Measurements from ENCODE around the gene CACNA1I. TPM values are rescaled to one million over a fixed set of nuclear protein-coding genes. Genes with fewer than 3 reads are reported as not detected.

Gene CACNA1I
- total and polyA plus RNA-seq, 2 of the 8 experiments (the other 6 are each of a cell fraction or from before 2014, with no cell fraction given), result 0.77 to 1.2 TPM

DNA sequence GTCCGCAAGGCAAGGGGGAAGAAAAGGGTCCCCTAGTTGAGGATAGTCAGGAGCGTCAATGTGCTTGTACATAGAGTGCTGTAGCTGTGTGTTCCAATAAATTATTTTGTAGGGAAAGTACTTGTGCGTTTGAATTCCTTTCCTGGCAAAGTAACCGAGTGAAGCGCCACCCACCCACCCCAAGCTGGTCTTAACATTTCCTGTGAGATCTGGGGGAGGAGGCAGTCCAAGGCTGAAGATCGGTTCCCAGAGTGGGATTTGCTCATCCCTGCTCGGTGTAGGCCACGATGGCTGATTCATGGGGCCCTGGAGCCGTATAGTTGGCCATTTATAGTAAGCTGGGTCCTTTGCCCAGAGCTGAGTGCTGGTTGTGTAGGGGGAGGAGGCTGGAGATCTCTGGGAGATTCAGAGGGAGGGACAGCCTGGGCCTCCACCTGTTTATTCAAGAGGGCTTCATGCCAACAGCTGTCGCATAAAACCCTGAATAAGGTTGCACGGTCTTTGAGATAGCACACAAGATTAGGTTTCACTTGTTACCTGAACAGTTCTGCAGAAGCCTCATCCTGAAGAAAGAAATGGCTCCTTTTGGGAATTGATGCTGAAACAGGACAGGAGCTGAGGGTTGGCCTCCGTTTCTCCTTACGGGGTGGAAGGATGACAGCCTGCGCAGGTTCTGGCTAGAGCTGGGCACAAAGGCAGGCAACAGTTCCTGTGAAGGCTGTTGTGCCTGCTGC lies 47.8 kb upstream of the CACNA1I start:
- Histone ChIP-seq H3K23me2 (ENCODE audit: low read depth, low read length) (peaks cover 12% of the 10 kb centered on the region), H4K20me1 (replicated peaks in 1 of 2; ENCODE audit: control insufficient read depth in 1 of 2, insufficient read depth in 2 of 2, low read length in 2 of 2) (peaks cover 36 to 39% of the 10 kb centered on the region in 2 experiments), H3K23ac (ENCODE audit: insufficient read length) (no peak overlapping the region), H4K5ac (ENCODE audit: insufficient read length, low read depth, low read length) (no peak overlapping the region), H3K27ac (ENCODE audit: low read depth, low read length) (no peak overlapping the region), H2BK15ac (ENCODE audit: low read length) (no peak overlapping the region), H2AFZ (ENCODE audit: low read length) (no peak overlapping the region), H3K79me1 (ENCODE audit: low read depth, low read length) (peaks cover 4% of the 10 kb centered on the region; the same call in 1 of the 2 replicates), H3K4me1 (replicated peaks in 1 of 4; ENCODE audit: control insufficient read depth in 3 of 4, insufficient read depth in 4 of 4, low read length in 3 of 4) (peaks cover 0 to 12% (median 5%) of the 10 kb centered on the region in 4 experiments; a peak in 4 of 7 replicates), H2BK20ac (ENCODE audit: low read length) (no peak overlapping the region), H3K56ac (replicated peaks; ENCODE audit: insufficient read length, low read depth, low read length) (no peak overlapping the region), H3K9ac (replicated peaks in 1 of 4; ENCODE audit: extremely low read depth in 1 of 4, low read depth in 3 of 4, low read length in 3 of 4) (peak overlapping the region in 2 of 4 experiments; percentile 1 to 43; a peak in 1 of 7 replicates), H2BK120ac (replicated peaks; ENCODE audit: low read depth, low read length) (no peak overlapping the region), H3K4me2 (ENCODE audit: insufficient read depth in 1 of 2, low read depth in 2 of 2, low read length in 2 of 2) (peak overlapping the region; percentile 50 to 87), H2AK5ac (ENCODE audit: low read depth, low read length) (no peak overlapping the region), H2BK5ac (ENCODE audit: low read depth, low read length) (no peak overlapping the region), H3K4me3 (ENCODE audit: extremely low read depth in 1 of 4, insufficient read depth in 2 of 4, low read depth in 3 of 4, low read length in 4 of 4) (peak overlapping the region in 3 of 4 experiments; percentile 20 to 95 (median 29); a peak in 6 of 8 replicates), H4K8ac (ENCODE audit: extremely low read depth, insufficient read depth, low read length) (0 out of 2 replicates have a peak overlapping the region, but pooled peaks have one; percentile 69), H3K9me3 (ENCODE audit: insufficient read depth in 2 of 2, low read depth in 1 of 2, low read length in 1 of 2) (no peaks in the 10 kb centered on the region), H3K27me3 (replicated peaks in 1 of 4; ENCODE audit: control insufficient read depth in 3 of 4, extremely low read depth in 1 of 4, insufficient read depth in 3 of 4, low read length in 3 of 4) (no peaks in the 10 kb centered on the region; a peak in 1 of 7 replicates), H4K91ac (replicated peaks; ENCODE audit: insufficient read length, low read length) (no peak overlapping the region), H3K36me3 (ENCODE audit: control insufficient read depth in 2 of 4, insufficient read depth in 4 of 4, low read length in 3 of 4) (peaks cover 22 to 41% (median 35%) of the 10 kb centered on the region in 4 experiments), H3K4ac (replicated peaks; ENCODE audit: insufficient read length, low read depth, low read length) (no peak overlapping the region), H3K18ac (ENCODE audit: extremely low read depth, low read length) (no peak overlapping the region), H3K79me2 (ENCODE audit: control insufficient read depth in 1 of 2, insufficient read depth in 2 of 2, low read length in 2 of 2) (peaks cover 5 to 29% of the 10 kb centered on the region in 2 experiments; a peak in 3 of 4 replicates), H3K14ac (ENCODE audit: insufficient read length) (no peak overlapping the region), H2BK12ac (ENCODE audit: low read depth, low read length) (no peak overlapping the region)
- CTCF ChIA-PET (ENCODE audit: partially characterized antibody), result interaction anchor here (0.7 to 21.9 kb wide), 7 partner anchors 8 to 205 kb away, joined by 3 to 361 read pairs (median 3); partner anchors contain the start of gene MIEF1
- DNase-seq (ENCODE audit: low read depth in 1 of 2, low spot score in 2 of 2) (no peak), FAIRE-seq (no peak)
- 91% methylated on average over 14 of the region's 14 CpGs; no CpG with 5 or more reads in 1 of the 2 experiments for WGBS, 2 experiments (ENCODE audit: extremely low coverage in 1 of 2, insufficient coverage in 1 of 2, insufficient read length in 1 of 2, insufficient replicate concordance in 2 of 2, low coverage in 1 of 2, low lambda C conversion rate in 2 of 2, missing lambda C conversion rate in 1 of 2)
- POLR2A ChIA-PET (ENCODE audit: partially characterized antibody), result interaction anchor here (0.7 to 6.6 kb wide), 37 partner anchors 9 to 661 kb away, joined by 3 to 83 read pairs (median 4); partner anchors contain the start of genes MIEF1, RPL3, RPS19BP1 and TAB1
- TF ChIP-seq EGR1 (IDR thresholded peaks at IDR 0.05; ENCODE audit: borderline replicate concordance, low read depth, low read length) (no peak), TEAD4 (IDR thresholded peaks at IDR 0.05; ENCODE audit: low read depth, low read length) (no peak), RBBP5 (IDR thresholded peaks at IDR 0.05; ENCODE audit: borderline replicate concordance, low read depth, low read length) (no peak), POLR2A (IDR thresholded peaks at IDR 0.05; ENCODE audit: control extremely low read depth in 1 of 2, low read depth in 2 of 2, low read length in 2 of 2) (peak; percentile 86 to 97; a peak in 2 of 3 replicates), POLR2AphosphoS5 (IDR thresholded peaks at IDR 0.05; ENCODE audit: low read depth, low read length) (peak; percentile 90), CBX8 (IDR thresholded peaks at IDR 0.05; ENCODE audit: borderline replicate concordance, low read depth, low read length) (no peak), BRCA1 (IDR thresholded peaks at IDR 0.05; ENCODE audit: low read depth, low read length) (no peak)
